HG02571 (cell line): ENCODE results near the gene NELFA.

Experiments used
- ATAC-seq: cut with Tn5 transposase; IDR thresholded peaks from one replicate; pipeline ENCODE4 v1.9.1; 2021; ENCODE audit warnings: mild to moderate bottlenecking, moderate library complexity; ENCODE audit not compliant: unreplicated experiment

The NELFA gene

DNA sequence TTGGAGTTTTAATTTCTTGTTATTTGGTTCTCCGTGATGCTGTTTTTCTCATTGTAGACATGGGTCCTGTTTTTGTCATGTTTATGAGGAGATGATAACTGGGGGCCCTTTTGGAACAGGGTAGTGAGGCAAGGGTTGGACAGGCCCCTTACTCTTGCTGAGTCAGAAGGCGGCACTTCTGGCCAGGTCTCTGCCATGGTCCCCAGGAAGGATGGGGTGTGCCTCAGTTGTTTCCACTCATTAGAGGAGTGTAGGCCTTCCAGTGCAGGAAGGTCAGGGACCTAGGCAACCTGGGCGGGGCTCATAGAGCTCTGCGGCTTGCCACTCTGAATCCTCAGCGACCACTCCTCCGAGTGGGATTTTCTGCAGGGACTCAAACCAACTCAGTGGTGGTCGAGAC is 68.2 kb downstream of the NELFA start:
- ATAC-seq: no peak

DNA sequence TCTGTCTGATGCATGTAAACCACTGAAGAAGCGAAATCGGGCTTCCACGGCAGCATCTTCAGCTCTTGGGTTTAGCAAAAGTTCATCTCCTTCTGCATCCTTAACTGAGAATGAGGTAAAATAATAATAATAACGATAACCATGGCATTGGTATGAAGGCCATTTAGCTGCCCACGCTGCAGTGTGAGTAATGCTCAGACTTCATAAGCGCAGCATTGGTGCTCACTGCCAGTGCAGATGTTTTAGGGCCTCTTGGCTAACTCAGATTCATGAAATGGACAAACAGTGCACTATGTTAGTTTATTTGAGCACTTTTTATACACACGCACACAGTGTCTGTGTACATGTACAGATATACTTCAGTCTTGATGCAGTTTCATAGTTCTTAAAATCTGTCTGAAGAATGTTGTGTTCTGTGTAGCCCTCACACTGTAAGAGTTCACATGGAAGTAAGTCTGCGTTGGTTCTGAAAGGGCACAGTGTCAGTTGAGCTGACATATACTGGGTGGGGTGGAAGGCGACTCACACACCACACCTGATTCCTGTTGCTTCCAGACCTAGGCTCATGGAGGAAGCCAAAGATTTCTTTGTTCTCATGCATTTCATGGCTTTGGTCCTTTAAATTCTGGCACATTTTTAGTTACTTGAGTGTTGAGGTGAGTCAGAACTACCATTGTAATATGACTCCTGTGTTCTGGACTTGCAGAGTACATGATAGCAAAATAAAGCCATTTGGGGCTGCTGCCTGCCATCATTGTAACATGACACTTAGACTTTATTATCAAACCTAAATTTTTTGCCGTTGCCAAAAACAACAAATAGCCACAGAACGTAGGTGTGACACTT is 68.9 kb downstream of the NELFA start:
- no peak for ATAC-seq

DNA sequence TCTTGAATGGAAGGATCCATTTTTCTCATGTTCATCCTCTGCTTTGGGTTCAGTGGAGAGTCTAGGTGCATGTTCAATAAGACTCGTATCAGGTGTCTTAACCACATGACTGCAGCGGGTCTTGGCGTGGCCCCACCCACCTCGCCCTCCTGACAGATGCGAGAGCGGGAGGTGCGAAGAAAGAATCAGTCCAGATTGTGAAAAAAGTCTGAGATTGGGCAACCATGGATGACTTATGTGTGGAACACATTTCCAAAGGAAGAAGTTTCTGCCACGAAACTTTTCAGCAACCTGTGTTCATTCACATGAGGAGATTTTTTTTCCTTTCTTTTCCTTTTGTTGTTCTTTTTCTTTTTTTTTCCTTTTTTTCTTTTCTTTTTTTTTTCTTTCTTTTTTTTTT is 70.7 kb downstream of the NELFA start:
- ATAC-seq: no peak

DNA sequence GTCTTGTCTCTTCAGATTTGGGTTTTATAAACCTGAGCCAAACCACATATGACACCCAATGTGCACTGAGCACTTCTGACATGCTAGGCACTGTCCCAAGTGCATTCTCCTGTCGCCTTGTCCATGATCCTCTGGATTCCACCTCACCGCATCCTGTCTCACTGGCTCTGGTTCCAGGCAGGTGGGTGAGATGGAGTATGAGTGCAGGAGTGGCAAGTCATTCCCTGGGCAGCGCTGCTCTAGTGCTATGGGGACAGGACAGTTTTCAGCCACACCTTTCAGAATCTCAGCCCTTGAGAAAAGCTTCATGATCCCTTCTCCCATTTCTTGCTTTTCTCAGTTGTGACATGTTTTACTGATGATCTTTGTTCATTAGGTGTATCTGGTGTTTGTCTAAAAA is 71.2 kb downstream of the NELFA start:
- no peak for ATAC-seq

DNA sequence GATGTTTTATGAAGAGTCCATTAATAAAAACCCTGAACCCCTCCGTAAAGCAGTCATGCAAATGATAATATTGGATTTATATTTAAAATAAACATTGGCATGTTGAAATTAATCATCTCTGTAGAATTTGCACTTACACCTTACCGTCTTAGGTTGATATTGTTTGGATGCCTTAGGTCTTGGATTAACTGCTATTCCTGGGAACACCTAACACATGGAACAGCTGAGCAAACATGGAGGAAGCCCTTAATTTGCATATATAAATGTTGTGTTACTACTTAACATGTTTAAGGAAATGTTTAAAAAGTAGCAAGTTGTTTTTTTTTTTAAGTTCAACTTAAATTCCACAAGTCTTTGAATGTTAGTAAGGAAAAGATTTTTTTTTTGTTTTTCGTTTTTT is 75.1 kb downstream of the NELFA start:
- no peak for ATAC-seq

DNA sequence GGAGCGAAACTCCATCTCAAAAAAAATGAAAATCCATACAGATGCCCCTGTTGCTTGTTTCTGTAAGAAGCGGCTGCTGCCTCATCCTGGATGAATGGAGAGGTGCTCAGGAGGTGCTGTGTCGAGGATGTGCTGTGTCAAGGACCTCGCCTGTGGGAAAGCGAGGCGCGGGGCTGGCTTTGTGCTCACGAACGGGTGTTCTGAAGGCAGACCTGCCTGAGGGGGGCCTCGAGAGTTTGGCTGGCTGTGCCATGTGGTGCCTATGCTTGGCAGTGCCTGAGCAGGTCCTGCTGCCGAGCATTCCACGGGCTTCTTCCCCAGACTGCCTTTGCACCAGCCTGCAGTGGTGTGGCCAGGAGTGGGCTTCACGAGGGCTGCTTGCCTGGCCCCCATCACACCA is 76.0 kb downstream of the NELFA start:
- no peak for ATAC-seq
